ENCODE data around the gene SLCO3A1. TPM values are rescaled to one million over a fixed set of nuclear protein-coding genes. Genes with fewer than 3 reads are reported as not detected.

The SLCO3A1 gene
- total RNA-seq, 1 experiment from 2014 or later, result 1.4 TPM

DNA sequence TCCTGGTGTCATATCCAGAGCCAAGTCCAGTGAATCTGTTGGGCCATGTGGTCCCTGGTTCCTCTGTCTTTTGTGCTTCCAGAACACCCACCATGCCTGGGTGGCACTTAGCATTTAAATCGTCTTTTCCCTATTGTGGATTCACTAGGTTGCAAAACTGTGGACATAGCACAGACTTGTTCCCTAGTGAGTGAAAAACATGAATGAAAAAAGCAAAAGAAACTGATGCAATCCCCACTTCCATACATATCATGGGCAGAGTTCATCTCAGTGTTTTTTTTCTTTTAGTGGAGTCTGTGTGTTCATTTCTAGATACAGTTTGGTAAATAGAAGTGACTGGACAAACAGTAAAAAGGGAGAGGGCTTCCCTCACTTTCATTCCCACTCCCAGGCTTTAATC, 170.5 kb downstream of the SLCO3A1 start:
- no peaks in the 10 kb centered on the region for H3K36me3 ChIP-seq (replicated peaks; ENCODE audit: control insufficient read depth, insufficient read depth, low read length)
- no peaks in the 10 kb centered on the region for H3K27me3 ChIP-seq (ENCODE audit: control insufficient read depth, insufficient read depth, low read length)
- H3K4me3 ChIP-seq (ENCODE audit: insufficient read depth, low read depth, low read length), result no peak overlapping the region
- DNase-seq, result no peak

DNA sequence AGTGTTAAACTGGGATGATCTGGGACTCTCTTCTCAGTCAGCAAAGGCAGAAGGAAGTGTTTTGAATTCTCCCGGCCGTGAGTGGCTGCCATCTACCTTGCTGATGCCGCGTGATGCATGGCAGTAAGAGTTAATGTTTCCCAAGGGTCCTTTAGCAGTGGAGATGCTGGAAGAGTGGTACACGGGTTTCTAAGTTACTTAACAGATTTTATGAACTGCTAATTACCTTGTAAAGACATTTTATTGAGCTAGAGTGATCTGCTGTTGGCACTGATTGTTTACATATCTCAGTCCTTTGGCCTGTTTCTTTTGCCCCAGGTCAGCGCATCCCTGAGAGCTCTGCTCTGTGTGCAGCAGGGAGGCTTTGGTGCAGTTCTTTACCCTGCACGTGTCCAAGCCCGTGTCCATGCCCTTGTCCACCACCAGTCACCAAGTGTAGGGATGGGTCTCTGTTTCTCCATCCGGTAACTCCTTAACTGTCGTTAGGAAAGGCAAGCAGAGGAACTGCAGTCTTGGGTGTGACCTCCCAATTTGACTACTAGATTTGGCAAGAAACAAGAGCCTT, 172.3 kb downstream of the SLCO3A1 start:
- no peak for DNase-seq
- Histone ChIP-seq H3K27me3 (ENCODE audit: control insufficient read depth, insufficient read depth, low read length) (no peaks in the 10 kb centered on the region), H3K36me3 (replicated peaks; ENCODE audit: control insufficient read depth, insufficient read depth, low read length) (no peaks in the 10 kb centered on the region), H3K4me3 (ENCODE audit: insufficient read depth, low read depth, low read length) (no peak overlapping the region)

DNA sequence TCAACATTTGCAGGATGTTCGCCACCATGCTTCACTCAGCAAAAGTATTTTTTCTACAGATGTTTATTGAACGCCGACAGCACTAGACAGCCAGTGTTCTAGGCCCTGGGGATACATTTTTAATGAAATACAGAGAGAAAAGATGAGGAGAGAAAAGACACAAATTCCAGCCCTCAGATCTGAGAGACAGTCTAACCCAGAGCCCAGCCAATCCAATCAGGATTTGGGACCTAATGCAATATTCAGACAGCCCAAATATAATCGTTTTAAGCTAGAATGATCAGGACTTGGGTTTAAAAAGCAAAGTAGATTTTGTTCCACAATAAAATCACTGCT, 174.8 kb downstream of the SLCO3A1 start:
- no peak for DNase-seq
- Histone ChIP-seq H3K4me3 (ENCODE audit: insufficient read depth, low read depth, low read length) (no peak overlapping the region), H3K27me3 (ENCODE audit: control insufficient read depth, insufficient read depth, low read length) (no peaks in the 10 kb centered on the region), H3K36me3 (replicated peaks; ENCODE audit: control insufficient read depth, insufficient read depth, low read length) (no peaks in the 10 kb centered on the region)

DNA sequence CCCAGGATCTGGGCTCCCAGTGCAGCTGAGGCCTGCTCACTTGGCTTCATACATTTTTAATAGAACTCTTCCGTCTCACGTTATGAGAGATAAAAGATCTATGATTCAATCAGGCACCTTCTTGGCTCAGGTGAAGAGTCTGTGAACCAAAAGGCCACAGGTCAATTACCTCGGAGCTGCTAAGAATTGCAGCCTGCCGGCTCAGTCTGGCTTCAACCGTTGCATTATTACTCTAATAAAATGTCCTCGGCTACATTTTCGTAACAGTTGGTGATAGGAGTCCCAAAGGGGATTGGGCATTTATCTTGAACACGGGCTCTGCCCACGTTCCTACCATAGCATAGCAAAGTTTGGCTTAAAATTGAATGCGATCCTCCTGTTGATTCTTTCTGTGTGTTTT, 176.3 kb downstream of the SLCO3A1 start:
- Histone ChIP-seq H3K36me3 (replicated peaks; ENCODE audit: control insufficient read depth, insufficient read depth, low read length) (no peaks in the 10 kb centered on the region), H3K27me3 (ENCODE audit: control insufficient read depth, insufficient read depth, low read length) (no peaks in the 10 kb centered on the region), H3K4me3 (ENCODE audit: insufficient read depth, low read depth, low read length) (no peak overlapping the region)
- DNase-seq, result no peak

DNA sequence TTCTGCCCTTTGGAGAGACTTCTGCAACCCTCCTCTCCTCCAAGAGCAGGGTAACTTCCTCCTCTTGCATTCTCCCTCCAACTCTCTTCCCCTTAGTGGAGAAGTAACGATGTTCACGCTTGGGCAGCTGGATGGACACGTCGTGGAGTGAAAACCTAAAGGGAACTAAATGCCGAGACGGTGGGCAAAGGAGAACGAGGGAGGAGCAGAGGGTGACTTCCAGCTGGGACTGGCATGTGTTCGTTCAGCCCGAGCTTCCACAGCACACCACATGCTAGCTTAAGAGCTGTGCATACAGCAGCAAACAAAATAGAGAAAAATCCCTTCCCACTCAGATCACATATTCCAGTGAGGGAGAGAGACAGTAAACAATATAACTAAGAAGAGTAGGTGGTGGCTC, 179.8 kb downstream of the SLCO3A1 start:
- no peak overlapping the region for H3K4me3 ChIP-seq (ENCODE audit: insufficient read depth, low read depth, low read length)
- DNase-seq, result no peak
- no peaks in the 10 kb centered on the region for H3K27me3 ChIP-seq (ENCODE audit: control insufficient read depth, insufficient read depth, low read length)
- H3K36me3 ChIP-seq (replicated peaks; ENCODE audit: control insufficient read depth, insufficient read depth, low read length), result no peaks in the 10 kb centered on the region

DNA sequence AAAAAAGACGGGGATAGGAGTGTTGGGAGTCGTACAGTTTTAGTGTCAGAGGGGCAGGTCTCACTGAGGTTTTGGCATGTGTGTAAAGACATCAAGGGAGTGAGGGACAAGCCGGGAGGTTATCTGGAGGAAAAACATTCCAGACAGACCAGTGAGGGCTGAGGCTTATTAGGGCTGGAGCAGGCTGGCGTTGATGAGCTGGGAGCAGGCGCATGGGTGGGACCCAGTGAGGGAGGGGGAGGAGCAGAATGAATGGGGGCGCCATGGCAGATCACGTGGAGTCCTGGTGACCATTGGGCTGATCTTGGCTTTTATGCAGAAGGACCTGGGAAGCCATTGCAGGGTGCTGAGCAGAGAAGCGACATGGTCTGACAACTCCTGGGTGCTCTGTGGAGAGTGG, 180.2 kb downstream of the SLCO3A1 start:
- no peak for DNase-seq
- no peaks in the 10 kb centered on the region for H3K36me3 ChIP-seq (replicated peaks; ENCODE audit: control insufficient read depth, insufficient read depth, low read length)
- H3K4me3 ChIP-seq (ENCODE audit: insufficient read depth, low read depth, low read length), result no peak overlapping the region
- H3K27me3 ChIP-seq (ENCODE audit: control insufficient read depth, insufficient read depth, low read length), result no peaks in the 10 kb centered on the region

DNA sequence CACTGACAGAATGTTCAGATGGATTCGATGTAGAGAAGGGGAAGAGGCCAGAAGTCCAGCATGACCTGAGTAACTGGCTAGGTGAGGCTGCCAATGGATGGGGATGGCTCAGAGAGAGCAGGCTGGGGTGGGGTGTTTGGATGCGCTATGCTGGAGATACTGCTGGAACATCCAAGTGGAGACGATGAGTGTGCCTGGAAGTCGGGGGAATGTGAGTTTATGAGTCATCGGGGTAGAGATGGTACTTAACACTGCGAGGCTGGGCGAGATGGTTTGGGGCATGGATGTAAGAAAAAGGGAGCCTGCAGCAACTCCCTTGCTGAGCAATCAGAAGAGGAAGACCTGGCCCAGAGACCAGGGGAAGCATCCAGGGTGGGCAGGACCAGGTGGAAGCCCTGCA, 180.7 kb downstream of the SLCO3A1 start:
- Histone ChIP-seq H3K27me3 (ENCODE audit: control insufficient read depth, insufficient read depth, low read length) (no peaks in the 10 kb centered on the region), H3K4me3 (ENCODE audit: insufficient read depth, low read depth, low read length) (no peak overlapping the region), H3K36me3 (replicated peaks; ENCODE audit: control insufficient read depth, insufficient read depth, low read length) (no peaks in the 10 kb centered on the region)
- no peak for DNase-seq

DNA sequence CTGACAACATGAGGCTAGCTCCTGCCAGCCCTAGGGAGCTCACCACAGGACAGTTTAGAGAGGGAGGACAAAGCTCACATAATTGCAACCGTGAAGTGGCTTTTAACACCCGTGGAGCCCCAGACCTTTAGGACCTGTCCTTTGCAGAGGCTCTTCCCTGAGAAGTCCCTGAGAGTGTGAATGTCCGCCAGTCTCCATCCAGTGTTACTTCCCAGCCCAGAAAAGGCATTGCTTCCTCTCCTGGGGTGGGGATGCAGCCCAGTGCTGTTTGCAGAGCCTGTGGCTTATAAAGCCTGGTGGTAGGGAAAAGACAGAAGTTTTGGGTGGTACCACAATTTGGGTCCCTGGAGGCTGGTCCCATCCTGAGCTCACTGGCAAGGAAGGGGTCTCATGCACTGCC, 182.0 kb downstream of the SLCO3A1 start:
- no peaks in the 10 kb centered on the region for H3K27me3 ChIP-seq (ENCODE audit: control insufficient read depth, insufficient read depth, low read length)
- no peak overlapping the region for H3K4me3 ChIP-seq (ENCODE audit: insufficient read depth, low read depth, low read length)
- no peak for DNase-seq
- no peaks in the 10 kb centered on the region for H3K36me3 ChIP-seq (replicated peaks; ENCODE audit: control insufficient read depth, insufficient read depth, low read length)

DNA sequence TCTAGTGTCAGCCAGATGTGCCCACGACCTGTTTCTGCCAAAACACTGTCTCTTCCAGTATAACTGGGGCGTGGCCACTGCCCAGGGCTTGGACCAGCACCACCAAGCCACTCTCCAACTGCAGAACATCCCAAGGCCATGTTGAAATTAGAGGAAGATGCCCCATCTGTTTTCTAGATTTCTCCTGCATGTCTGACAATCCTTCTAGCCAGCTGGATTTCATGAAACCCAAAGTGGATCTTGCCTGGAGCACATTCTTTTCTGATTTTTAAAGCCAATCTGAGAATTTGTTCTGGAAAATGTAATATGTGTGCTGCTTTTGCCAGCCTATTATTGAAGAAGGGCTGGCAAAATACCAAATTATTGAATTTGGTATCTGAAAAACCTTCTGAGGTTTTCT, 182.5 kb downstream of the SLCO3A1 start:
- H3K4me3 ChIP-seq (ENCODE audit: insufficient read depth, low read depth, low read length), result no peak overlapping the region
- no peak for DNase-seq
- H3K36me3 ChIP-seq (replicated peaks; ENCODE audit: control insufficient read depth, insufficient read depth, low read length), result no peaks in the 10 kb centered on the region
- no peaks in the 10 kb centered on the region for H3K27me3 ChIP-seq (ENCODE audit: control insufficient read depth, insufficient read depth, low read length)

DNA sequence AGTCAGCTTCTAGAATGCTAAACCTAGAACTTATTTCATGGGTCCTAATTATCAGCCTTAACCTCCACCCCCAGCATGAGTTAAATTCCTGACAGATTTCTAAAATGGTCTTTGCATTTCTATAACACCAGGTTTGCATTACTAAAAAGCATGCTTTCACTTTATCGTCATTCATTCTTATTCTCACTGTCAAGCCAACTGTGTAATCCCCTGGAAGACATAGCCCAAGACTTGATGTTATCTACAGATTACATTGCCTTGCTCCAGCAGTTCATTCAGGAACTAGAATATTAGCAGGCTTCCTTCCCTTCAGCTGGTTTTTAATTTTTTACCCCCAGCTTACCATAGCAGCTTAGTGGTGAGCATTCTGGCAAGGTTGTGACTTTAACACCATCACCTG, 184.0 kb downstream of the SLCO3A1 start:
- Histone ChIP-seq H3K27me3 (ENCODE audit: control insufficient read depth, insufficient read depth, low read length) (no peaks in the 10 kb centered on the region), H3K36me3 (replicated peaks; ENCODE audit: control insufficient read depth, insufficient read depth, low read length) (no peaks in the 10 kb centered on the region), H3K4me3 (ENCODE audit: insufficient read depth, low read depth, low read length) (no peak overlapping the region)
- no peak for DNase-seq

DNA sequence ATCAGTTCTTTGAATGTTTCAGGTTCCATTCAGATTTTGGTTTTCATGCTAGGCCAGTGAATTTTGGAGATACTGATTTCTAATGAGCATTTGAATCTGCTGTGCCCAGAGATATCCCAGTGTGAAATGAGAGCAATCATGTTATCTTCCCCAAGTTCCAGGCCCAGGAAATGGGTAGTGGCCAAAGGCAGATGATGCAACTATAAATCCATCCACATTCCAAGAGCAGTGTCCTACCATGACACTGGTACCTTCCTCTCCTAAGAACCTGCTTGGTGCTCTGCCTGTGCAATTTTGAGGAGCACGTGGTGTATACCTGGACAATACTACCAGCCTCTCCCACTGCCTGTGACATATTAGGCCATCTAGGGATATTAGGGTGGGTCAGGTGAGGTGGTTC, 186.8 kb downstream of the SLCO3A1 start:
- H3K4me3 ChIP-seq (ENCODE audit: insufficient read depth, low read depth, low read length), result no peak overlapping the region
- H3K27me3 ChIP-seq (ENCODE audit: control insufficient read depth, insufficient read depth, low read length), result no peaks in the 10 kb centered on the region
- DNase-seq, result no peak
- no peaks in the 10 kb centered on the region for H3K36me3 ChIP-seq (replicated peaks; ENCODE audit: control insufficient read depth, insufficient read depth, low read length)

DNA sequence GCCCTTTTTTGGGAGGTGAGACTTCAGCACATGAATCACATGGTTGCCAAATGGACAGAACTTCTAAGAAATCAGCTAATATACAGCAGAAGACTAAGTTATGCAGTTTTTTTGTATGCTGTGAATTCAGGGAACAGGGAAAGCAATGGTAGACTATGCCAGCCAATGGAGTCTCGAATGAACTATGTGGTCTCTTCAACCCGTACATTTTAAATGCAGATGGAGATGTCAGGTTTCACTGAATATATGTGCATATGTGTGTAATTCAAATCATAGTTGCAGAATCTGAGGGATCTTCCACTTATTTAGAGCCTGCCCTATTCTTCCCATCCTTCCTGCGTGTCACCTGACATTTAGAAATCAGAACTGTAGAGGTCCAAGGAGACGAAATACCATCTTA, 187.9 kb downstream of the SLCO3A1 start:
- H3K27me3 ChIP-seq (ENCODE audit: control insufficient read depth, insufficient read depth, low read length), result no peaks in the 10 kb centered on the region
- no peak overlapping the region for H3K4me3 ChIP-seq (ENCODE audit: insufficient read depth, low read depth, low read length)
- DNase-seq, result no peak
- H3K36me3 ChIP-seq (replicated peaks; ENCODE audit: control insufficient read depth, insufficient read depth, low read length), result no peaks in the 10 kb centered on the region

DNA sequence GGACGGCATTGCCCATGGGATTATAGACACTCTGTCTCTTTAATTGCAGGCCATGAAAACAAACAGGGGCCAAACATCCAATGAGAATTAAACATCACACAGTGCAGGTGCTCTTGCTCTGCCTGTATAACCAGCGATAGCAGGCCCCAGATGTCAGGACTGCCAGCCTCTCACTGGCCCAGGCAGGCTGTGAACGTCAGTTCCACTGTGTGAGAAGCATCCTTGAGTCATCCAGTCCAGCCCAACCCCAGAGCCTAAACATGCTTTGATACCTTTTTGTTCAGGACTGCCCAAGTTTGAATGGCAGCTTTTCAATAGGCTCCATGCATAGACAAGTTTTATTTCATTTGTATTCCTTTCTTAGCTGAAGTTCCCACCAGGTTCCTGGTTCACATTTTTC, 189.8 kb downstream of the SLCO3A1 start:
- DNase-seq, result no peak
- H3K4me3 ChIP-seq (ENCODE audit: insufficient read depth, low read depth, low read length), result no peak overlapping the region
- no peaks in the 10 kb centered on the region for H3K36me3 ChIP-seq (replicated peaks; ENCODE audit: control insufficient read depth, insufficient read depth, low read length)

DNA sequence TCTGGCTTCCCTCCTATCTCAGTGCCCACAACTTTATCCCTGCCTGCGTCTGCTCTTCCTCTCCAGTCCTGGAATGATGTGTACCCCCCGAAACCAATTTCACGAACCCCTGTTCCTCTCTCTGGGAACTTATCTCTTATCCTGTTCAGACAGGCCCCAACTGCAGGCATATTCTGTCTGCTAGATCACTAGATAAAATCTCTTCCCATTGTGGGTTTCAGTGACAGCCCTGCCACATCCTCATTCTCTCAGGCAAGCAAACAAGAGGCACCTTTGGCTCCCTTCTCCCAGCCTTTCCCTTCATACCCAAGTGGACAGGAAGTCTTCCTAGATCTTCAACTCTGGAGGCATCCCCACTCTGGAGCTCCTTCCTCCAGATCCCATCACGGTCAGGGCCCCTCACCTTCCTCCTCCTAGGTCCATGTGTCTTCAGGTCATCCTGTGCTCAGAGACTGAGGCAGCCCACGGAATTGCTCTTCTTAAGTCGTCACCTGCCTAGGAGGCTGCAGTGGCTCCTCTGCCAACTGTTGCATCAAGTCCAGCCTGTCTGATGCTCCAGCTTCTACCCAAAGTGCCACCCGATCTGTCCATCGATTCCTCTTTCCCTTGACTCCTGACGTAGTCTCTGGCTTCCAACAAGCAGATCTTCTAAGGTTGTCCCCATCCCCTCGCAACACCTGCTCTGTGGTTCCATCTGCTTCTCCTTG, 190.8 kb downstream of the SLCO3A1 start:
- DNase-seq, result no peak
- Histone ChIP-seq H3K27me3 (ENCODE audit: control insufficient read depth, insufficient read depth, low read length) (no peaks in the 10 kb centered on the region), H3K36me3 (replicated peaks; ENCODE audit: control insufficient read depth, insufficient read depth, low read length) (no peaks in the 10 kb centered on the region), H3K4me3 (ENCODE audit: insufficient read depth, low read depth, low read length) (no peak overlapping the region)

More for the DNA sequence above, 189.8 kb downstream of the SLCO3A1 start:
- no peaks in the 10 kb centered on the region for H3K27me3 ChIP-seq (ENCODE audit: control insufficient read depth, insufficient read depth, low read length)

DNA sequence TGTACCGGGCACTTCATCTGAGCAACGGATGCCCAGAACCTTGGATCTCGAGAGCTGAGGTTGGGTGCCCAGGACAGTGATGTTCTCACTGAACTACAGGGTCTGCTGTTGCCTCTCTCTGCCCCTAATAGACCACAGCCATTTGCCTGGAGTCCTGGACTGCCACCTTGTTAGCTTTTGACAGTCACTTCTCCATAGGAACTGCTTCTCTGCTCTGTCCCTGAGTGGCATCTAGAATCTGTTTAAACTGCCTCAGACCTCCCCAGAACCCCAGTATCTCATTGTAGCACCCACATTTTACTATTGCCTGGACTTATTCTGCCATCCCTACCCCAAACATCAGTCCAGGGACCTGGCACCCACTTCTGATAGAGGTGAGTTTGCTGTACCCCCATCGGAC, 194.4 kb downstream of the SLCO3A1 start:
- DNase-seq, result no peak
- Histone ChIP-seq H3K27me3 (ENCODE audit: control insufficient read depth, insufficient read depth, low read length) (no peaks in the 10 kb centered on the region), H3K4me3 (ENCODE audit: insufficient read depth, low read depth, low read length) (no peak overlapping the region), H3K36me3 (replicated peaks; ENCODE audit: control insufficient read depth, insufficient read depth, low read length) (no peaks in the 10 kb centered on the region)

DNA sequence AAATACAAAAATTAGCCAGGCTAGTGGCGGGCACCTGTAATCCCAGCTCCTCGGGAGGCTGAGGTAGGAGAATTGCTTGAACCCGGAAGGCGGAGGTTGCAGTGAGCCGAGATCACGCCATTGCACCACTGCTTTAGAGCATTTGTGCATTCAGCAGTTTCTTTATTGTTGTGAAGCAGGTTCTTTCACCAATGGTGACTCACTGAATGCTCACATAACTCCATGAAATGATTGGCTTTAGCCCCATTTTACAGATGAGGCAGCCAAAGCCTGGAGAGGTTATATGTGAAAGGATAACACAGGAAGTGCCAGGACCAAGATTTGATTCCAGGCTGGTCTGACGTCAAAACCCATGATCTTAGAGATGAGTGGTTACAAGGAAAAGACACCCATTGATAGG, 195.2 kb downstream of the SLCO3A1 start:
- H3K4me3 ChIP-seq (ENCODE audit: insufficient read depth, low read depth, low read length), result no peak overlapping the region
- no peak for DNase-seq

More for the DNA sequence above, 195.2 kb downstream of the SLCO3A1 start:
- no peaks in the 10 kb centered on the region for H3K27me3 ChIP-seq (ENCODE audit: control insufficient read depth, insufficient read depth, low read length)
- no peaks in the 10 kb centered on the region for H3K36me3 ChIP-seq (replicated peaks; ENCODE audit: control insufficient read depth, insufficient read depth, low read length)
